ENCODE data around the gene GLUL.

GRCh38 chr1:182410138-182410537 is 18.5 kb upstream of the GLUL start:
- TF ChIP-seq, protein P1, sequence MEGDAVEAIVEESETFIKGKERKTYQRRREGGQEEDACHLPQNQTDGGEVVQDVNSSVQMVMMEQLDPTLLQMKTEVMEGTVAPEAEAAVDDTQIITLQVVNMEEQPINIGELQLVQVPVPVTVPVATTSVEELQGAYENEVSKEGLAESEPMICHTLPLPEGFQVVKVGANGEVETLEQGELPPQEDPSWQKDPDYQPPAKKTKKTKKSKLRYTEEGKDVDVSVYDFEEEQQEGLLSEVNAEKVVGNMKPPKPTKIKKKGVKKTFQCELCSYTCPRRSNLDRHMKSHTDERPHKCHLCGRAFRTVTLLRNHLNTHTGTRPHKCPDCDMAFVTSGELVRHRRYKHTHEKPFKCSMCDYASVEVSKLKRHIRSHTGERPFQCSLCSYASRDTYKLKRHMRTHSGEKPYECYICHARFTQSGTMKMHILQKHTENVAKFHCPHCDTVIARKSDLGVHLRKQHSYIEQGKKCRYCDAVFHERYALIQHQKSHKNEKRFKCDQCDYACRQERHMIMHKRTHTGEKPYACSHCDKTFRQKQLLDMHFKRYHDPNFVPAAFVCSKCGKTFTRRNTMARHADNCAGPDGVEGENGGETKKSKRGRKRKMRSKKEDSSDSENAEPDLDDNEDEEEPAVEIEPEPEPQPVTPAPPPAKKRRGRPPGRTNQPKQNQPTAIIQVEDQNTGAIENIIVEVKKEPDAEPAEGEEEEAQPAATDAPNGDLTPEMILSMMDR (IDR thresholded peaks at IDR 0.05), result no peak
- TF ChIP-seq POLR2AphosphoS5 (IDR thresholded peaks at IDR 0.05) (no peak), POLR2A (IDR thresholded peaks at IDR 0.05; ENCODE audit: low read depth) (no peak), EP300 (IDR thresholded peaks at IDR 0.05) (no peak)
